ENCODE measurements around the gene TSPAN17.

DNA sequence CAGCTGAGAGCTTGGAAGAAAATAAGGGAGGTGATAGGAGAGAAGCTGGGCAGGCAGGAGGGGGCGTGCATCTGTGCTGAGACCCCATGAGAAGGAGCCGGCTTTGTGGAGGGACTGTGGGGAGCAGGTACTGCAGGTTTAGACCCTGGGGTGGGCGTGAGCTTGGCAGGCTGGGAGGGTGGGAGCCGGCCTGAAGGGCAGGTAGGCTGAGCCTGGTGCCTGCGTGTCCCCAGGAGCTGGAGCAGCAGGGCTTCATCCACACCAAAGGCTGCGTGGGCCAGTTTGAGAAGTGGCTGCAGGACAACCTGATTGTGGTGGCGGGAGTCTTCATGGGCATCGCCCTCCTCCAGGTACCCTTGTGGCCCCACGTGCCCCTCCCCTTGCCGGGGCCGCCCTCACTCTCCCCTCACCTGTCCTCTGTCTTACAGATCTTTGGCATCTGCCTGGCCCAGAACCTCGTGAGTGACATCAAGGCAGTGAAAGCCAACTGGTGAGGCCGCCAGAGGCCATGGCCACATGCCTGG, 9.2 kb downstream of the TSPAN17 start:
- TF ChIP-seq, protein P1, sequence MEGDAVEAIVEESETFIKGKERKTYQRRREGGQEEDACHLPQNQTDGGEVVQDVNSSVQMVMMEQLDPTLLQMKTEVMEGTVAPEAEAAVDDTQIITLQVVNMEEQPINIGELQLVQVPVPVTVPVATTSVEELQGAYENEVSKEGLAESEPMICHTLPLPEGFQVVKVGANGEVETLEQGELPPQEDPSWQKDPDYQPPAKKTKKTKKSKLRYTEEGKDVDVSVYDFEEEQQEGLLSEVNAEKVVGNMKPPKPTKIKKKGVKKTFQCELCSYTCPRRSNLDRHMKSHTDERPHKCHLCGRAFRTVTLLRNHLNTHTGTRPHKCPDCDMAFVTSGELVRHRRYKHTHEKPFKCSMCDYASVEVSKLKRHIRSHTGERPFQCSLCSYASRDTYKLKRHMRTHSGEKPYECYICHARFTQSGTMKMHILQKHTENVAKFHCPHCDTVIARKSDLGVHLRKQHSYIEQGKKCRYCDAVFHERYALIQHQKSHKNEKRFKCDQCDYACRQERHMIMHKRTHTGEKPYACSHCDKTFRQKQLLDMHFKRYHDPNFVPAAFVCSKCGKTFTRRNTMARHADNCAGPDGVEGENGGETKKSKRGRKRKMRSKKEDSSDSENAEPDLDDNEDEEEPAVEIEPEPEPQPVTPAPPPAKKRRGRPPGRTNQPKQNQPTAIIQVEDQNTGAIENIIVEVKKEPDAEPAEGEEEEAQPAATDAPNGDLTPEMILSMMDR (IDR thresholded peaks at IDR 0.05), result no peak
- no peak for TF ChIP-seq POLR2A (IDR thresholded peaks at IDR 0.05)

Data from lower leg skin (tissue), 3 donors.